NOMO-1 treated with DMSO at 0.1 percent for 48 hours (cell line): ENCODE results near the gene PRKN.

Experiments used
- DNase-seq: peaks from one replicate; lab custom pipeline; 2025; ENCODE audit not compliant: unreplicated experiment; lab: John Stamatoyannopoulos, UW

Gene PRKN

DNA sequence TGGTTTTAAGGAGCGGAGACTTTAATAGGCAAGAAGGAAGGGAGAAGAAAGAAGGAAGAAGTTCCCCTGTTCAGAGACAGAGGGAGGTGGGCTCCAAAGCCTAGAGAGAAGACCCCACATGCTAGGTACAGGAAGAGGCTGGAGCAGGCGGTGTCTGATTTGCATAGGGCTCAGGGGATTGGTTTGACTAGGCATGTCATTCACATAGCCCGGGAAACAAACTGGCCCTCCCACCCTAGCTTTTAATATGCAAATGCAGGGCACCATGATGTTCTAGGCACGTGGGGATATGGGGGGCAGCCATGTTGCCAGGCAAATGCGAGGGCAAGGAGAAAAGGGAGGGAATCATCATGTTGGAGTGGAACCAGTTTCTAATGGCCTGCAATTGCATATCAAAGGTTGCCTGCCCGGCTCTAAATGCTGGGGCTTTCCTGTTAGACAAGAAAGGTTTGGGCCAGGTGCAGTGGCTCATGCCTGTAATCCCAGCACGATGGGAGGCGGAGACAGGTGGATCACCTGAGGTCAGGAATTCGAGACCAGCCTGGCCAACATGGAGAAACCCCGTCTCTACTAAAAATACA is 1419.4 kb downstream of the PRKN start:
- DNase-seq = no peak

DNA sequence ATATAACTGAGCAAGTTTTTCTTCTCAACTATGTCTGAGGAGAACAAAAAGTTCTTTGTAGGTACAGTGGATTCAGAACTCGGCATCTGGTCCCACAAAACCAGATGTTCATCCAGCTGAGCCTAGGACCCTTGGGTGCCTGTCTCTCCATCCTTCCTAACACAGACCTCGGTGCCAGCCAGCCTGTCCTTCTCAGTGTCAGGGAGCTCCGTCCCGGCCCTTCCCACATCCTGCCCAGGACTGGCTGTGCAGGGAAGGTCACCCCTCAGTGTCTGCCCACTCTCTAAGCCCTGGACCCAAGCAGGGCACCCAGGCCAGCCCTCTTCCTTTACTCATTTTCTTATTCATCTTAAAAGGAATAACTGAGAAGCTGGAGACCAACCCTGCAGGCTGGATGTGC is 1421.7 kb downstream of the PRKN start:
- DNase-seq = no peak

DNA sequence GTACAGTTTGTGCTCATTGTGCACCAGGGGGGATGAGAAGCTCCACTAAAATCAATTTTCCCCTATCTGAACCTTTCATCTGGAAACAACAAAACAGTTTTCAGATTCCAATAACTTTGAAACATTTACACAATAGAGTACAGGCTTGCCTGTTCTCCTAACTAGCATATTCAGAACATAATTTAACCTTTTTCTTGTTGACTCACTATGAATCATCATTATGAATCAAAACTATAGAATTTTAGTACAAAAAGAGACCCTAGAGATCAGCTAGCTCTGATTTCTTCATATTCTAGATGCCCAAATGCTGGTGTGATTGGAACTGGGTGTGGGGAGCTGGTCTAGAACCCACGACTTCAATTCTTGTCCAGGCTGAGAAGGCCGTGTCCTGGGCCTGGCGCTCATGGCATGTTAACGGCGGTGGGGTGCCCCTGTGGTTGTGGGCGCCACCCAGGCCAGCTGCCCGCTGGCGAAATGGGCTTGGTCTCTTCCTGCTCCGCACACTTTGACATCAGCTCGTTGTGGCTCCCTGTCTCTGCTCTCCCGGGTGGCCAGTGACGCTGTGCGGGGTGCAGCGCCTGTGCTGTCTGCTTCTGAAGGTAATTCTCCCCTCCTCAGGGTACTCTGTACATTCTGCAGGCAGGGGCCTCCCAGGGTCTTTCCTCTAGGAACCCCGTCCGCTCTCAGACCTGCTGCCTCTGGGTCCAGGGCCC is 1423.8 kb downstream of the PRKN start:
- DNase-seq = no peak

DNA sequence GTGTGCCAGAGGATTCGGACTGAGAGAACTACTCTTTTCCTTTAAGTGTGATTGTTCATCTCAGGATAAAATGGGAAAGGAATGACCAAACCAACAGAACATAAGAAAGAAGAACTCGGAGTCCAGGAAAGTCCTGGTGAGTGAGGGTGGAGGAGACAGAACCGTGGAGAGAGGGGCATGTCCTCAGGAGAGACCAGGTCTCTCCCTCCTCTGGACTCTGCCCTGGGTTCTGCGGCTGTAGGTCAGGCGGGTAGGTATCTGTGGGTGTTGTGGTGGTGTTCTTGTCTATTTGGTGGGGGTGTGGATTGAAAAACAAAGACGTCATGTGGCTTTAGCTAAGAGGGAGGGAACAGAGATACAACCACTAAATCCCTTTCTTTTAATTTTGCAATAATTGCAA is 1424.6 kb downstream of the PRKN start:
- DNase-seq = no peak

DNA sequence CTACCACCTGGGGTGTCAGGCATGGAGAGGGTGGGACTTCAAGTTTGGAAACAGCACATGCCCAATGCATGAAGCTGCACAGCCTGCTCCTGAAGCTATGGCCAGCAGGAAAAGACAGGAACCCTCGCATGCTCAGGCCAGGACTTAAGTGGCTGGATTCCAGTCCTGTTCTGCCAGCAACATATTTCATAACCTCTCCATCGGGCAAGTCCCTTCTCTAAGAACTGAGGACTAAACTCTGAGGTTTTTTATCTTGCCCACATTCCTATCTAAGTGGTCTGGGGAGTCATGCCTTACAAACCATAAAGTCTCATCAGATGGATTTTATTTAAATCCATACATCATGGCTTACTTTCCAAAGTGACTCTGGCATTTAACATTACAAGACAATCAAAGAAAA is 1426.2 kb downstream of the PRKN start:
- DNase-seq = no peak

DNA sequence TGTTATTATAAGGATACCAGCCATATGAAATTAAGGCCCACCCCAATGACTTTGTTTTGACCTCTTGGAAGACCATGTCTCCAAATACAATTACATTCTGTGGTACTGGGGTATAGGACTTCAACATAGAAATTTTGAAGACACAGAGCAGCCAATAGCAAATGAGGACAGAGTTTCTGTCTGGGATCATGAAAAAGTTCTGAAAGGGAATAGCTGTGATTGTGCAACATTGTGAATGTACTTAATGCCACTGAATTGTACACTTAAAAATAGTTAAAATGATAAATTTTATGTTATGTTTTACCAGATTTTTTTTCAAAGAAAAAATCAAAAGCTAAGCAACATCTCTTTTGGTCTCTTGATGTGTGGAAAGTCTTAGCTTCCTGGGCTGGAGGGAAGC is 1426.7 kb downstream of the PRKN start:
- DNase-seq = no peak

DNA sequence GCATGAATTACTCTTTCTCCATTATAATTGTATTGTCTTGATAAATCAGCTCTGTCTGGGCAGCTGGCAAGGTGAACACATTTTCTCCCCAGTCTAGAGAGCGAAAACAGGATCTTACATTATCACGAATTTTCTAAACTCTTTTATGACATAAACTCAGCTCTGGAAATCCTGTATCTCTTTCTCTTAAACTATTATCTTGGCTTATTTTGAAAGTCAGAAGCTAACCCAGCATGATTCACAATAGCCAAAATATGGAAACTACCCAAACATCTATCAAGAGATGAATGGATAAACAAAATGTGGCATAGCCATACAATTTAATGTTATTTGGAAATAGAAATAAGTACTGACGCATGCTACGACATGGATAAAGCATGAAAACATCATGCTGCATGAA is 1427.8 kb downstream of the PRKN start:
- no peak for DNase-seq
